Kidney capillary endothelial cell (primary cell): ENCODE measurements around the gene PEX14.
A peak's percentile ranks its signal among the peaks of the same experiment; 100 is the strongest.
"Not testable (repeated sequence)": the region's sequence is repeated elsewhere in the genome, so short reads cannot be mapped to it uniquely, and the experiment has no call there.

Source experiments
- DNase-seq: peaks from one replicate; pipeline ENCODE4 v3.0.0-alpha.2; 2018; ENCODE audit warnings: low spot score

PEX14 gene

GRCh38 chr1:10495475-10495817 lies 20.7 kb downstream of the PEX14 start:
- no peak for DNase-seq

- no peak for DNase-seq
Measured at GRCh38 chr1:10495952-10496351, 21.2 kb downstream of the PEX14 start.

GRCh38 chr1:10497109-10497508 lies 22.4 kb downstream of the PEX14 start:
- no peak for DNase-seq

GRCh38 chr1:10498231-10498630 lies 23.5 kb downstream of the PEX14 start:
- no peak for DNase-seq

GRCh38 chr1:10502206-10502605 lies 27.5 kb downstream of the PEX14 start:
- no peak for DNase-seq

- no peak for DNase-seq
Measured at GRCh38 chr1:10504249-10504648, 29.5 kb downstream of the PEX14 start.

GRCh38 chr1:10506046-10506676 lies 31.4 kb downstream of the PEX14 start:
- not testable (repeated sequence) for DNase-seq

- DNase-seq, result no peak
Measured at GRCh38 chr1:10506677-10507047, 31.9 kb downstream of the PEX14 start.

- peak; percentile 73 for DNase-seq
Measured at GRCh38 chr1:10507111-10507879, 32.5 kb downstream of the PEX14 start.

- no peak for DNase-seq
Measured at GRCh38 chr1:10508511-10508951, 33.8 kb downstream of the PEX14 start.

- no peak for DNase-seq
Measured at GRCh38 chr1:10509809-10510509, 35.2 kb downstream of the PEX14 start.

GRCh38 chr1:10510520-10511493 lies 36.1 kb downstream of the PEX14 start:
- DNase-seq, result peak; percentile 86

- DNase-seq, result no peak
Measured at GRCh38 chr1:10511494-10511885, 36.7 kb downstream of the PEX14 start.

GRCh38 chr1:10513199-10513598 lies 38.4 kb downstream of the PEX14 start:
- DNase-seq, result no peak

GRCh38 chr1:10514490-10515235 lies 39.9 kb downstream of the PEX14 start:
- no peak for DNase-seq

GRCh38 chr1:10515301-10515975 lies 40.7 kb downstream of the PEX14 start:
- no peak for DNase-seq

- no peak for DNase-seq
Measured at GRCh38 chr1:10515976-10516750, 41.4 kb downstream of the PEX14 start.

- DNase-seq, result no peak
Measured at GRCh38 chr1:10516925-10517676, 42.4 kb downstream of the PEX14 start.

GRCh38 chr1:10517677-10517982 lies 42.9 kb downstream of the PEX14 start:
- no peak for DNase-seq
